ENCODE results near the gene ASB6. TPM values are rescaled to one million over a fixed set of nuclear protein-coding genes. Genes with fewer than 3 reads are reported as not detected.

ASB6 gene
- total RNA-seq, 6 donors from 2014 or later = 15.4 to 51.3 (median 21.9) TPM

- Histone ChIP-seq H3K4me3 (no peak overlapping the region), H3K9me3 (no peaks in the 10 kb centered on the region), H3K4me1 (peaks cover 0 to 4% (median 0%) of the 10 kb centered on the region in 4 donors), H3K36me3 (no peaks in the 10 kb centered on the region), H3K27ac (no peak overlapping the region), H3K27me3 (no peaks in the 10 kb centered on the region)
- no peak for TF ChIP-seq CTCF (IDR thresholded peaks at IDR 0.05)
- TF ChIP-seq EP300 (IDR thresholded peaks at IDR 0.05) = no peak
- TF ChIP-seq POLR2AphosphoS5 (IDR thresholded peaks at IDR 0.05) = no peak
- no peak for TF ChIP-seq POLR2A (IDR thresholded peaks at IDR 0.05)
- WGBS, 2 donors = 75 to 78% methylated on average over 12 of the region's 12 CpGs
- DNase-seq (no peak), ATAC-seq (ENCODE audit: low FRiP score in 2 of 2) (no peak)
Measured at GRCh38 chr9:129656795-129657390, 14.9 kb upstream of the ASB6 start.

GRCh38 chr9:129655696-129656095, 13.7 kb upstream of the ASB6 start:
- Histone ChIP-seq H3K4me1 (peaks cover 0 to 4% (median 0%) of the 10 kb centered on the region in 4 donors), H3K27me3 (no peaks in the 10 kb centered on the region), H3K4me3 (no peak overlapping the region), H3K36me3 (no peaks in the 10 kb centered on the region), H3K9me3 (no peaks in the 10 kb centered on the region), H3K27ac (no peak overlapping the region)
- no peak for DNase-seq
- ATAC-seq (ENCODE audit: low FRiP score in 2 of 2) = no peak
- TF ChIP-seq EP300 (IDR thresholded peaks at IDR 0.05) = no peak
- no peak for TF ChIP-seq CTCF (IDR thresholded peaks at IDR 0.05)
- TF ChIP-seq POLR2AphosphoS5 (IDR thresholded peaks at IDR 0.05) = no peak
- TF ChIP-seq POLR2A (IDR thresholded peaks at IDR 0.05) = no peak
- 65 to 89% methylated on average over 5 to 7 of the region's 7 CpGs for WGBS, 2 donors

GRCh38 chr9:129655154-129655553, 13.2 kb upstream of the ASB6 start:
- WGBS, 2 donors = 92 to 96% methylated on average over 2 to 7 of the region's 7 CpGs
- TF ChIP-seq EP300 (IDR thresholded peaks at IDR 0.05) = no peak
- TF ChIP-seq POLR2A (IDR thresholded peaks at IDR 0.05) = no peak

GRCh38 chr9:129654554-129655040, 12.6 kb upstream of the ASB6 start:
- ATAC-seq (ENCODE audit: low FRiP score in 2 of 2) (no peak), DNase-seq (peak in 1 of 2 donors; percentile 29)

More at GRCh38 chr9:129655154-129655553, 13.2 kb upstream of the ASB6 start:
- H3K9me3 ChIP-seq = no peaks in the 10 kb centered on the region
- no peak overlapping the region for H3K27ac ChIP-seq
- DNase-seq (peak in 1 of 2 donors; percentile 21), ATAC-seq (ENCODE audit: low FRiP score in 2 of 2) (no peak)
- no peaks in the 10 kb centered on the region for H3K36me3 ChIP-seq
- no peak overlapping the region for H3K4me3 ChIP-seq
- H3K27me3 ChIP-seq = no peaks in the 10 kb centered on the region
- H3K4me1 ChIP-seq = peaks cover 0 to 4% (median 0%) of the 10 kb centered on the region in 4 donors

GRCh38 chr9:129653823-129654553, 12.0 kb upstream of the ASB6 start:
- DNase-seq (no peak), ATAC-seq (ENCODE audit: low FRiP score in 2 of 2) (no peak)
- H3K4me3 ChIP-seq = no peak overlapping the region
- H3K9me3 ChIP-seq = no peaks in the 10 kb centered on the region
- H3K27me3 ChIP-seq = no peaks in the 10 kb centered on the region
- no peaks in the 10 kb centered on the region for H3K36me3 ChIP-seq
- peaks cover 0 to 4% (median 0%) of the 10 kb centered on the region in 4 donors for H3K4me1 ChIP-seq
- TF ChIP-seq EP300 (IDR thresholded peaks at IDR 0.05) = no peak
- no peak for TF ChIP-seq POLR2A (IDR thresholded peaks at IDR 0.05)
- TF ChIP-seq POLR2AphosphoS5 (IDR thresholded peaks at IDR 0.05) = no peak
- no peak for TF ChIP-seq CTCF (IDR thresholded peaks at IDR 0.05)
- H3K27ac ChIP-seq = no peak overlapping the region
- WGBS, 2 donors = 46 to 49% methylated on average over 17 to 19 of the region's 19 CpGs

More at GRCh38 chr9:129654554-129655040, 12.6 kb upstream of the ASB6 start:
- TF ChIP-seq POLR2A (IDR thresholded peaks at IDR 0.05) = no peak
- H3K27me3 ChIP-seq = no peaks in the 10 kb centered on the region
- peaks cover 0 to 4% (median 0%) of the 10 kb centered on the region in 4 donors for H3K4me1 ChIP-seq
- no peaks in the 10 kb centered on the region for H3K9me3 ChIP-seq
- WGBS, 2 donors = 37 to 53% methylated on average over 15 to 20 of the region's 20 CpGs
- no peak overlapping the region for H3K4me3 ChIP-seq
- no peak overlapping the region for H3K27ac ChIP-seq
- H3K36me3 ChIP-seq = no peaks in the 10 kb centered on the region
